ENCODE data around the gene FOXO4. TPM values are rescaled to one million over a fixed set of nuclear protein-coding genes. Genes with fewer than 3 reads are reported as not detected.

FOXO4 gene
- total RNA-seq, 1 donor from 2014 or later, result 13.2 TPM

GRCh38 chrX:71131510-71131909, 35.9 kb downstream of the FOXO4 start:
- ATAC-seq, result no peak
- DNase-seq (ENCODE audit: low spot score), result no peak

GRCh38 chrX:71140440-71140839, 44.8 kb downstream of the FOXO4 start:
- DNase-seq (ENCODE audit: low spot score) (no peak), ATAC-seq (no peak)

GRCh38 chrX:71143508-71143907, 47.9 kb downstream of the FOXO4 start:
- DNase-seq (ENCODE audit: low spot score), result no peak
- peak; percentile 39 for ATAC-seq

- no peak for DNase-seq (ENCODE audit: low spot score)
- ATAC-seq, result no peak
Measured at GRCh38 chrX:71144651-71145050, 49.0 kb downstream of the FOXO4 start, which contains the start of gene NLGN3. Gene NLGN3 (plus strand): TSS chrX:71144841. CDS start chrX:71147750, 2,909 bp downstream.

DNA sequence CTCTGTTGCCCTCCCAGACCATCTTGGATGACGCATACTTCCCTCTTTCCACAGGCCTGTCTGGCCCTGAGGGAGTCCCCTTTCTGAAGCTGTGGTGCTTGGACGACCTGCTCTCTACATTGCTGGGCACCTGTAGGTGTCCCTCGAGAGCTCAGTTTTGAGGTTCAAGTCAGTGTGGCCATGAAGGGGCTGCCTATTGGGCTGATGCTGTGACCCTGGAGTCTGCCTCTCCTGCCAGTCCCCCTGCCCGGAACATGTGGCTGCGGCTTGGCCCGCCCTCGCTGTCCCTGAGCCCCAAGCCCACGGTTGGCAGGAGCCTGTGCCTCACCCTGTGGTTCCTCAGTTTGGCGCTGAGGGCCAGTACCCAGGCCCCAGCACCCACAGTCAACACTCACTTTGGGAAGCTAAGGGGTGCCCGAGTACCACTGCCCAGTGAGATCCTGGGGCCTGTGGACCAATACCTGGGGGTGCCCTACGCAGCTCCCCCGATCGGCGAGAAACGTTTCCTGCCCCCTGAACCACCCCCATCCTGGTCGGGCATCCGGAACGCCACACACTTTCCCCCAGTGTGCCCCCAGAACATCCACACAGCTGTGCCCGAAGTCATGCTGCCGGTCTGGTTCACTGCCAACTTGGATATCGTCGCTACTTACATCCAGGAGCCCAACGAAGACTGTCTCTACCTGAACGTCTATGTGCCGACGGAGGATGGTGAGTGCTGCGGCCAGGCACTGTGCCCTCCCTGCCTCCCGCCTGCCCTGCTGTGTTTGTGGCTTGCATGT, 52.0 kb downstream of the FOXO4 start:
- no peak for DNase-seq (ENCODE audit: low spot score)
- ATAC-seq, result no peak

GRCh38 chrX:71148278-71148663, 52.6 kb downstream of the FOXO4 start:
- ATAC-seq (no peak), DNase-seq (ENCODE audit: low spot score) (no peak)

DNA sequence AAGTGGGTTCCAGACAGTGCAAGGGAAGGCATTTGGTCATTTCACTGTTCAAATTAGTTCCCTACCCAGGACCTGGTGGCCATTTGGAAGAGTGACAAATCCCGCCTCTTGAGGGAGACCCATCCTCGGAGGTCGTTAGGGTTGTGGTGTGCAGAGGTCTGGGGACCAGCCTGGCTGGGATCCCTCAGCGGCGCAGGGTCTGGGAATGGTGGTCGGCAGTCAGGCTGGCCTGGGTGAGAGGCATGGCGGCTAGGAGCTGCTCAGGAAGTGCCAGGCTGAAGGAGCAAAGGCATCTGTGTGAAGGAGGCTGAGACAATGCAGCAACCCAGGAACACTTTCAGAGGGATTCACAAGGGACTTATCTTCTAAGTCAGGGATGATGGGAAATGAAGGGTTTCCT, 55.7 kb downstream of the FOXO4 start:
- DNase-seq (ENCODE audit: low spot score) (no peak), ATAC-seq (no peak)

Other genes with a start within 250 kb of the FOXO4 start
- gene TEX11, start 187.1 kb upstream of the FOXO4 start, total RNA-seq, result not detected
- gene SLC7A3, start 164.8 kb upstream of the FOXO4 start, total RNA-seq, result 0.08 TPM
- gene SNX12, start 27.5 kb upstream of the FOXO4 start, total RNA-seq, result 19.4 TPM
- not detected for gene CXorf65, start 10.9 kb downstream of the FOXO4 start, total RNA-seq
- 1.9 TPM for gene IL2RG, start 15.7 kb downstream of the FOXO4 start, total RNA-seq
- gene MED12, start 22.7 kb downstream of the FOXO4 start, total RNA-seq, result 9.6 TPM
- gene NLGN3, start 49.0 kb downstream of the FOXO4 start, total RNA-seq, result 0.20 TPM
- gene GJB1, start 127.4 kb downstream of the FOXO4 start, total RNA-seq, result 255 TPM
- gene ZMYM3, start 158.3 kb downstream of the FOXO4 start, total RNA-seq, result 14.8 TPM
- 86.8 TPM for gene NONO, start 187.8 kb downstream of the FOXO4 start, total RNA-seq
- gene ITGB1BP2, start 205.9 kb downstream of the FOXO4 start, total RNA-seq, result 1.0 TPM

Data from left lobe of liver (tissue), 2 donors.